H1 (cell line): Measurements from ENCODE around the gene TRIAP1. TPM values are rescaled to one million over a fixed set of nuclear protein-coding genes. Genes with fewer than 3 reads are reported as not detected.

Experiments used
- CEBPB ChIP-seq: IDR thresholded peaks from 2 replicates; pipeline ENCODE4 v1.6.1; 2012; ENCODE audit warnings: low read depth, low read length
- CREB1 ChIP-seq: IDR thresholded peaks from 2 replicates; pipeline ENCODE4 v1.6.1; 2012; ENCODE audit warnings: inconsistent platforms
- EGR1 ChIP-seq: IDR thresholded peaks from 2 replicates; pipeline ENCODE4 v1.6.1; 2011; ENCODE audit warnings: low read depth, low read length, borderline replicate concordance
- GABPA ChIP-seq: IDR thresholded peaks from 2 replicates; pipeline ENCODE4 v1.6.1; 2011; ENCODE audit warnings: mild to moderate bottlenecking, low read length, moderate library complexity, borderline replicate concordance; ENCODE audit not compliant: insufficient read depth
- HDAC2 ChIP-seq, 2 experiments: fragments of 300-600 bp in 1 of 2; sonication (generic) in 1 of 2; IDR thresholded peaks; 2 replicates each; pipeline ENCODE4 v1.6.1; 2011 to 2012; ENCODE audit warnings: low read depth in 2 of 2, low read length in 2 of 2, mild to moderate bottlenecking in 2 of 2, moderate library complexity in 2 of 2, borderline replicate concordance in 1 of 2, inconsistent platforms in 1 of 2
- JUN ChIP-seq: IDR thresholded peaks from 2 replicates; pipeline ENCODE4 v1.6.1; 2011; ENCODE audit warnings: low read depth, mild to moderate bottlenecking, improper control_type of control experiment, low read length
- PHF8 ChIP-seq: fragments of 200-600 bp; sonication (generic); conservative IDR thresholded peaks from 2 replicates; pipeline ENCODE4 v1.7.1; 2012; ENCODE audit warnings: low read depth, mild to moderate bottlenecking, inconsistent platforms, low read length, moderate library complexity
- POLR2A ChIP-seq, 2 experiments: IDR thresholded peaks; 1 replicate in 1 of 2; 2 replicates in 1 of 2; pipeline ENCODE4 v1.6.1; 2011; ENCODE audit warnings: low read depth in 2 of 2, low read length in 2 of 2, mild to moderate bottlenecking in 2 of 2; ENCODE audit errors: control extremely low read depth in 1 of 2
- POU5F1 ChIP-seq: IDR thresholded peaks from 2 replicates; pipeline ENCODE4 v1.6.1; 2011; ENCODE audit warnings: low read depth, mild to moderate bottlenecking, low read length, moderate library complexity
- RBBP5 ChIP-seq: IDR thresholded peaks from 2 replicates; pipeline ENCODE4 v1.7.1; 2012; ENCODE audit warnings: low read depth, mild to moderate bottlenecking, inconsistent platforms, low read length, moderate library complexity, borderline replicate concordance
- RFX5 ChIP-seq: IDR thresholded peaks from 2 replicates; pipeline ENCODE4 v1.6.1; 2011; ENCODE audit warnings: low read depth, low read length, improper control_type of control experiment, borderline replicate concordance
- SIRT6 ChIP-seq: IDR thresholded peaks from one replicate; pipeline ENCODE4 v1.7.1; 2012; ENCODE audit warnings: low read length, inconsistent platforms
- SP1 ChIP-seq: IDR thresholded peaks from 2 replicates; pipeline ENCODE4 v1.6.1; 2011; ENCODE audit warnings: low read depth, low read length
- SP4 ChIP-seq: IDR thresholded peaks from 2 replicates; pipeline ENCODE4 v1.6.1; 2012; ENCODE audit warnings: low read length, inconsistent platforms
- TCF12 ChIP-seq: IDR thresholded peaks from 2 replicates; pipeline ENCODE4 v1.6.1; 2011; ENCODE audit warnings: low read depth, mild to moderate bottlenecking, low read length
- TEAD4 ChIP-seq: IDR thresholded peaks from 2 replicates; pipeline ENCODE4 v1.6.1; 2012; ENCODE audit warnings: low read depth, low read length, inconsistent platforms, mixed read lengths
- polyA plus RNA-seq, 7 experiments: library from polyadenylated mRNA; depleted of rRNA in 3 of 7; stranded (reverse) in 5 of 7; unstranded in 2 of 7; fragments of >200 nt in 5 of 7; fragments of 200-250 nt in 2 of 7; gene quantifications; 1 replicate in 5 of 7; 2 replicates in 1 of 7; 4 replicates in 1 of 7; pipeline versions ENCODE4 v1.2.1 to v1.2.3, GENCODE V29; 2011 to 2013; ENCODE audit warnings: missing spikeins in 2 of 7, mixed read lengths in 2 of 7
- total RNA-seq: library from RNA; stranded (reverse); fragmentation: NEBNext Ultra II Directional; extraction: Animal tissue kit (Norgen Biotek cat#: 25700); gene quantifications from 2 replicates; pipeline ENCODE4 v1.2.1, GENCODE V29; 2021
- TF ChIP-seq, protein P1 (sequence below): IDR thresholded peaks from 2 replicates; pipeline ENCODE4 v1.6.1; 2012; ENCODE audit warnings: low read length, inconsistent platforms
- TF ChIP-seq, protein P2 (sequence below): IDR thresholded peaks from 2 replicates; pipeline ENCODE4 v1.6.1; 2012; ENCODE audit warnings: inconsistent platforms
- TF ChIP-seq, protein P3 (sequence below), 3 experiments: IDR thresholded peaks; 1 replicate in 2 of 3; 2 replicates in 1 of 3; pipeline versions ENCODE4 v1.5.1 to v1.6.1; 2011; ENCODE audit warnings: low read length in 3 of 3, mild to moderate bottlenecking in 3 of 3, inconsistent platforms in 2 of 3, low read depth in 1 of 3, moderate library complexity in 1 of 3; ENCODE audit not compliant: insufficient read depth in 1 of 3; ENCODE audit errors: control extremely low read depth in 1 of 3

Gene TRIAP1
- total and polyA plus RNA-seq, 2 of the 8 experiments (the other 6 are each of a cell fraction or from before 2014, with no cell fraction given), result 42.0 to 63.4 TPM

DNA sequence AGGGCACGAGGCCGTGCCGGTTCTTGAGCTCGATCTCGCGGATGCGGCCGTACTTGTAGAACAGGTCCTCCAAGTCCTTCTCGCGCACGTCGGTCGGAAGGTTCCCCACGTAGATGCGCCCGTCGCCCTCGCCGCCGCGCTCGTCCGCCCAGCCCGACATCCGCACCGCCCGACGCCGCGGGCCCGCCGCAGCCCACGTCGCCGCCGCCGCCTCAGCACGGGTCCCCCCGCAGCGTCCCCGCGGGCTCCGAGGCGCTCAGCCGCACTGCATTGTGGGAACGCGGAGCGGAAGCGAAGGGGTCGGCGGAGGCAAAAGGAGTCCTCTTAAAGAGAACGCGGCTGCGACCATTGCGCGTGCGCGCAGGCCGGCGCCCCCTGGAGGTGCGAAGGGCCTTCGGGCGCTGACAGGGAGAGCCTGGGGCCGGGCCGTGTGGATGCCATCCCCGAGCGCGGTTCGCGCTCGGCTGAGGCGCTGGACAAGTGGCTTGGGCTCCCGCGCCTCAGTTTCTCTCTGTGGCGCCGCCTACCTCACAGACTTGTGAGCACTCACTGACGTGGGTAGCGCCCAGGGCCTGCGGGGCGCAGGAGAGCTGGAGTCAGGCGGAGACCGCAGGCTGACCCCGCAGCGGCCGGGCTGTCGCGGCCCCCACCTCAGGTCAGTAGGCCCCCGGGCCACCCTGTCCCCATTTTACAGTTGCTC is 23.4 kb upstream of the TRIAP1 start, which contains the start of gene SRSF9 (continued):
- TF ChIP-seq, protein P1, sequence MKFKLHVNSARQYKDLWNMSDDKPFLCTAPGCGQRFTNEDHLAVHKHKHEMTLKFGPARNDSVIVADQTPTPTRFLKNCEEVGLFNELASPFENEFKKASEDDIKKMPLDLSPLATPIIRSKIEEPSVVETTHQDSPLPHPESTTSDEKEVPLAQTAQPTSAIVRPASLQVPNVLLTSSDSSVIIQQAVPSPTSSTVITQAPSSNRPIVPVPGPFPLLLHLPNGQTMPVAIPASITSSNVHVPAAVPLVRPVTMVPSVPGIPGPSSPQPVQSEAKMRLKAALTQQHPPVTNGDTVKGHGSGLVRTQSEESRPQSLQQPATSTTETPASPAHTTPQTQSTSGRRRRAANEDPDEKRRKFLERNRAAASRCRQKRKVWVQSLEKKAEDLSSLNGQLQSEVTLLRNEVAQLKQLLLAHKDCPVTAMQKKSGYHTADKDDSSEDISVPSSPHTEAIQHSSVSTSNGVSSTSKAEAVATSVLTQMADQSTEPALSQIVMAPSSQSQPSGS, result no peak
- TF ChIP-seq CREB1, result peak; percentile 23
- TF ChIP-seq PHF8, result peak; percentile 87
- no peak for TF ChIP-seq SP4
- TF ChIP-seq TCF12, result no peak
- no peak for TF ChIP-seq SIRT6
- TF ChIP-seq, protein P2, sequence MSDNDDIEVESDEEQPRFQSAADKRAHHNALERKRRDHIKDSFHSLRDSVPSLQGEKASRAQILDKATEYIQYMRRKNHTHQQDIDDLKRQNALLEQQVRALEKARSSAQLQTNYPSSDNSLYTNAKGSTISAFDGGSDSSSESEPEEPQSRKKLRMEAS, result peak; percentile 12
- TF ChIP-seq SP1, result no peak
- peak; percentile 30; the same call in 1 of the 2 replicates for TF ChIP-seq TEAD4
- TF ChIP-seq, protein P3, sequence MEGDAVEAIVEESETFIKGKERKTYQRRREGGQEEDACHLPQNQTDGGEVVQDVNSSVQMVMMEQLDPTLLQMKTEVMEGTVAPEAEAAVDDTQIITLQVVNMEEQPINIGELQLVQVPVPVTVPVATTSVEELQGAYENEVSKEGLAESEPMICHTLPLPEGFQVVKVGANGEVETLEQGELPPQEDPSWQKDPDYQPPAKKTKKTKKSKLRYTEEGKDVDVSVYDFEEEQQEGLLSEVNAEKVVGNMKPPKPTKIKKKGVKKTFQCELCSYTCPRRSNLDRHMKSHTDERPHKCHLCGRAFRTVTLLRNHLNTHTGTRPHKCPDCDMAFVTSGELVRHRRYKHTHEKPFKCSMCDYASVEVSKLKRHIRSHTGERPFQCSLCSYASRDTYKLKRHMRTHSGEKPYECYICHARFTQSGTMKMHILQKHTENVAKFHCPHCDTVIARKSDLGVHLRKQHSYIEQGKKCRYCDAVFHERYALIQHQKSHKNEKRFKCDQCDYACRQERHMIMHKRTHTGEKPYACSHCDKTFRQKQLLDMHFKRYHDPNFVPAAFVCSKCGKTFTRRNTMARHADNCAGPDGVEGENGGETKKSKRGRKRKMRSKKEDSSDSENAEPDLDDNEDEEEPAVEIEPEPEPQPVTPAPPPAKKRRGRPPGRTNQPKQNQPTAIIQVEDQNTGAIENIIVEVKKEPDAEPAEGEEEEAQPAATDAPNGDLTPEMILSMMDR (IDR thresholded peaks at IDR 0.05; ENCODE audit: control extremely low read depth in 1 of 3, insufficient read depth in 1 of 3, low read depth in 1 of 3, low read length in 3 of 3), result peak; percentile 73 to 86 (median 78)
- TF ChIP-seq RFX5, result no peak
- TF ChIP-seq EGR1, result no peak
- no peak for TF ChIP-seq CEBPB
- TF ChIP-seq GABPA, result no peak
- TF ChIP-seq JUN, result no peak
- TF ChIP-seq POU5F1, result no peak
- 0 out of 4 replicates have a peak, but pooled peaks of 1 of the 2 experiments have one; percentile 5 for TF ChIP-seq HDAC2 (IDR thresholded peaks at IDR 0.05; ENCODE audit: borderline replicate concordance in 1 of 2, low read depth in 2 of 2, low read length in 2 of 2)
- TF ChIP-seq POLR2A (IDR thresholded peaks at IDR 0.05; ENCODE audit: control extremely low read depth in 1 of 2, low read depth in 2 of 2, low read length in 2 of 2), result peak; percentile 66 to 89
- TF ChIP-seq RBBP5, result peak; percentile 59; the same call in 1 of the 2 replicates
- TF ChIP-seq, all 59 proteins: peak for 21
